Stimulated activated CD8-positive, alpha-beta memory T cell treated with anti-CD3 and anti-CD28 coated beads, Interleukin-4, amount 100 ng/mL, for 4 hours (primary cell): ENCODE measurements around the gene SLC22A31.
"Not testable (repeated sequence)": the region's sequence is repeated elsewhere in the genome, so short reads cannot be mapped to it uniquely, and the experiment has no call there.

Experiments used
- DNase-seq, 2 donors: peaks; one replicate each; pipeline ENCODE4 v3.0.0-alpha.2; 2020; ENCODE audit warnings: low read depth in 2 of 2, low spot score in 1 of 2

The SLC22A31 gene

GRCh38 chr16:89200124-89200849 lies at the start of gene SLC22A31:
TSS of gene SLC22A31 (minus strand) at chr16:89200537. CDS start at chr16:89200501, 36 bp downstream.
- DNase-seq: no peak

GRCh38 chr16:89248196-89248982 lies 48.1 kb upstream of the SLC22A31 start:
- no peak for DNase-seq

GRCh38 chr16:89247734-89248075 lies 47.4 kb upstream of the SLC22A31 start:
- not testable (repeated sequence) for DNase-seq

GRCh38 chr16:89246903-89247733 lies 46.8 kb upstream of the SLC22A31 start:
- DNase-seq: peak; percentile 84 to 97

- no peak for DNase-seq
Measured at GRCh38 chr16:89246383-89246902, 46.1 kb upstream of the SLC22A31 start.

- no peak for DNase-seq
Measured at GRCh38 chr16:89244754-89245153, 44.4 kb upstream of the SLC22A31 start.

- not testable (repeated sequence) for DNase-seq
Measured at GRCh38 chr16:89244264-89244663, 43.9 kb upstream of the SLC22A31 start.

- DNase-seq: no peak
Measured at GRCh38 chr16:89243664-89244063, 43.3 kb upstream of the SLC22A31 start.

- no peak for DNase-seq
Measured at GRCh38 chr16:89242795-89243200, 42.5 kb upstream of the SLC22A31 start.

- peak; percentile 50 to 66 for DNase-seq
Measured at GRCh38 chr16:89241187-89242007, 41.1 kb upstream of the SLC22A31 start.

GRCh38 chr16:89237733-89238132 lies 37.4 kb upstream of the SLC22A31 start:
- DNase-seq: no peak

- no peak for DNase-seq
Measured at GRCh38 chr16:89233678-89234490, 33.5 kb upstream of the SLC22A31 start.

- no peak for DNase-seq
Measured at GRCh38 chr16:89232107-89232506, 31.8 kb upstream of the SLC22A31 start.

GRCh38 chr16:89230255-89230654 lies 29.9 kb upstream of the SLC22A31 start:
- DNase-seq: no peak

- DNase-seq: no peak
Measured at GRCh38 chr16:89224665-89225064, 24.3 kb upstream of the SLC22A31 start.

- no peak for DNase-seq
Measured at GRCh38 chr16:89222931-89223330, 22.6 kb upstream of the SLC22A31 start.

- DNase-seq: no peak
Measured at GRCh38 chr16:89221604-89222003, 21.3 kb upstream of the SLC22A31 start.

- DNase-seq: no peak
Measured at GRCh38 chr16:89219365-89219764, 19.0 kb upstream of the SLC22A31 start.

- peak; percentile 39 to 60 for DNase-seq
Measured at GRCh38 chr16:89217388-89218191, 17.3 kb upstream of the SLC22A31 start, which contains the start of gene ZNF778. TSS of gene ZNF778 (plus strand) at chr16:89217703. CDS start at chr16:89221128, 3,425 bp downstream.
